ENCODE results near the gene TADA3.

DNA sequence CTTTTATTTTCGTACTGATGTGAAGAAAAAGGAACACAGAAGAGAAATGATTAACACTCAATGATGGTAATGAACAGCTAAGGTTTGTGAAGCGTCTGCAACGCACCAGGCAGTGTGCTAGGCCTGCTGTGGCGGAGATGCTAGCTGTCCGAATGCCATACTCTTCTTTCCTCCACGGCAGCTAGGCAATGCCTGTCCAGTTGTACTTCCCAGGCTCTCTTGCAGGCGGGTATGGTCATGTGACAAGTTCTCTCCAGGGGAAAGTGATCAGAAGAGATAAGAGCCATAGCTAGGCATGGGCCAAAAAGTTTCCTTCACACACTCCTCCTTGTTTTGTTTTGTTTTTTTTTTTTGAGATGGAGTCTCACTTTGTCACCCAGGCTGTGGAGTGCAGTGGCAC is 6.7 kb downstream of the TADA3 start:
- TF ChIP-seq, protein P1, sequence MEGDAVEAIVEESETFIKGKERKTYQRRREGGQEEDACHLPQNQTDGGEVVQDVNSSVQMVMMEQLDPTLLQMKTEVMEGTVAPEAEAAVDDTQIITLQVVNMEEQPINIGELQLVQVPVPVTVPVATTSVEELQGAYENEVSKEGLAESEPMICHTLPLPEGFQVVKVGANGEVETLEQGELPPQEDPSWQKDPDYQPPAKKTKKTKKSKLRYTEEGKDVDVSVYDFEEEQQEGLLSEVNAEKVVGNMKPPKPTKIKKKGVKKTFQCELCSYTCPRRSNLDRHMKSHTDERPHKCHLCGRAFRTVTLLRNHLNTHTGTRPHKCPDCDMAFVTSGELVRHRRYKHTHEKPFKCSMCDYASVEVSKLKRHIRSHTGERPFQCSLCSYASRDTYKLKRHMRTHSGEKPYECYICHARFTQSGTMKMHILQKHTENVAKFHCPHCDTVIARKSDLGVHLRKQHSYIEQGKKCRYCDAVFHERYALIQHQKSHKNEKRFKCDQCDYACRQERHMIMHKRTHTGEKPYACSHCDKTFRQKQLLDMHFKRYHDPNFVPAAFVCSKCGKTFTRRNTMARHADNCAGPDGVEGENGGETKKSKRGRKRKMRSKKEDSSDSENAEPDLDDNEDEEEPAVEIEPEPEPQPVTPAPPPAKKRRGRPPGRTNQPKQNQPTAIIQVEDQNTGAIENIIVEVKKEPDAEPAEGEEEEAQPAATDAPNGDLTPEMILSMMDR (IDR thresholded peaks at IDR 0.05): no peak
- TF ChIP-seq POLR2A (IDR thresholded peaks at IDR 0.05): no peak
- TF ChIP-seq POLR2AphosphoS5 (IDR thresholded peaks at IDR 0.05): peak; percentile 35

Measured in prostate gland (tissue), 2 donors.